Measurements from ENCODE around the gene SNAPC2. TPM values are rescaled to one million over a fixed set of nuclear protein-coding genes. Genes with fewer than 3 reads are reported as not detected.
"Not testable (repeated sequence)": the region's sequence is repeated elsewhere in the genome, so short reads cannot be mapped to it uniquely, and the experiment has no call there.

The SNAPC2 gene
- total and polyA plus RNA-seq, 12 donors, result 8.2 to 38.2 (median 20.9) TPM

- intact Hi-C loops (cut with DNase I), result loop anchor here in 1 of 2 donors (10.0 kb wide), 1 partner anchor 302 kb away; no protein-coding TSS in a partner anchor
- 4 to 12% (median 6%) methylated on average over 3 of the region's 3 CpGs for WGBS, 4 donors
- TF ChIP-seq CTCF (IDR thresholded peaks at IDR 0.05), result no peak
- TF ChIP-seq POLR2A (IDR thresholded peaks at IDR 0.05), result no peak
- no peaks in the 10 kb centered on the region for H3K27me3 ChIP-seq
- H3K4me3 ChIP-seq, result no peak overlapping the region
- H3K36me3 ChIP-seq (replicated peaks in 1 of 2), result no peaks in the 10 kb centered on the region
- H3K4me1 ChIP-seq (replicated peaks in 1 of 2), result no peaks in the 10 kb centered on the region
- no peak overlapping the region for H3K27ac ChIP-seq
- peak in 1 of 7 donors; percentile 21 for DNase-seq
- no peaks in the 10 kb centered on the region for H3K9me3 ChIP-seq (replicated peaks in 1 of 3)
Observed at GRCh38 chr19:7953060-7953459, 32.9 kb downstream of the SNAPC2 start.

- Histone ChIP-seq H3K4me3 (no peak overlapping the region), H3K27me3 (no peaks in the 10 kb centered on the region), H3K27ac (no peak overlapping the region), H3K4me1 (replicated peaks in 1 of 2) (no peaks in the 10 kb centered on the region), H3K9me3 (replicated peaks in 1 of 3) (no peaks in the 10 kb centered on the region), H3K36me3 (replicated peaks in 1 of 2) (no peaks in the 10 kb centered on the region)
- TF ChIP-seq POLR2A (IDR thresholded peaks at IDR 0.05), result no peak
- no peak for TF ChIP-seq CTCF (IDR thresholded peaks at IDR 0.05)
- WGBS, 4 donors, result 67 to 76% (median 72%) methylated on average over 7 of the region's 7 CpGs
- no peak for DNase-seq
- intact Hi-C loops (cut with DNase I), result loop anchor here in 1 of 2 donors (10.0 kb wide), 1 partner anchor 301 kb away; no protein-coding TSS in a partner anchor
Observed at GRCh38 chr19:7953576-7953975, 33.4 kb downstream of the SNAPC2 start.

DNA sequence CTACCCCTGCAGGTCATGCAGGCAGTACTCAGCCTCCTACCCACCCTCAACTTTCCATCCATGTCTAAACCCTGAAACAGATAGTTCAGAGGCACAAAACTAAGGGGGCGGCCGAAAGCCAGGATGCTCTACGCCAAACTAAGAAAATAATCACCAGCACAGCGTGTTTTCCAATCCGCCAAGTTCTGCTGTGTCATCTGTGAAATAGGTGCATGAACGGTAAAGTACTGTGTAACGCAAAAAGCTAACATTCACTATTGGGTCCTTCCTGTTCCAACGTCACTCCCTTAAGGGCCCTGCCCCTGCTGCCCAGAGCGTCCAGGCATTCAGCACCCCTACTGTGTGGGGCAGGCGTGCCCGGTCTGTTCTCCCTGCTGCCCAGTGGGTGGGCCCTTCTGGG lies 35.6 kb downstream of the SNAPC2 start:
- no peak for DNase-seq
- WGBS, 4 donors, result 75 to 88% (median 83%) methylated on average over 11 of the region's 11 CpGs

GRCh38 chr19:7959211-7959610 lies 39.1 kb downstream of the SNAPC2 start:
- no peak for TF ChIP-seq CTCF (IDR thresholded peaks at IDR 0.05)
- no peak for TF ChIP-seq POLR2A (IDR thresholded peaks at IDR 0.05)
- intact Hi-C loops (cut with DNase I), result loop anchor here in 1 of 2 donors (10.0 kb wide), 1 partner anchor 296 kb away; no protein-coding TSS in a partner anchor
- 59 to 71% (median 66%) methylated on average over 6 of the region's 6 CpGs for WGBS, 4 donors
- no peak for DNase-seq
- Histone ChIP-seq H3K27ac (no peak overlapping the region), H3K4me1 (replicated peaks in 1 of 2) (no peaks in the 10 kb centered on the region), H3K9me3 (replicated peaks in 1 of 3) (no peaks in the 10 kb centered on the region), H3K4me3 (no peak overlapping the region), H3K27me3 (no peaks in the 10 kb centered on the region), H3K36me3 (replicated peaks in 1 of 2) (peaks cover 0 to 36% of the 10 kb centered on the region in 2 donors)

More for the DNA sequence above, 35.6 kb downstream of the SNAPC2 start:
- H3K36me3 ChIP-seq (replicated peaks in 1 of 2), result peaks cover 0 to 4% of the 10 kb centered on the region in 2 donors
- intact Hi-C loops (cut with DNase I), result loop anchor here in 1 of 2 donors (10.0 kb wide), 1 partner anchor 299 kb away; no protein-coding TSS in a partner anchor
- no peak overlapping the region for H3K4me3 ChIP-seq
- TF ChIP-seq POLR2A (IDR thresholded peaks at IDR 0.05), result no peak
- no peak for TF ChIP-seq CTCF (IDR thresholded peaks at IDR 0.05)
- H3K4me1 ChIP-seq (replicated peaks in 1 of 2), result no peaks in the 10 kb centered on the region
- H3K9me3 ChIP-seq (replicated peaks in 1 of 3), result no peaks in the 10 kb centered on the region
- no peak overlapping the region for H3K27ac ChIP-seq
- H3K27me3 ChIP-seq, result no peaks in the 10 kb centered on the region

- H3K4me3 ChIP-seq; H3K4me1 ChIP-seq (replicated peaks in 1 of 2); intact Hi-C loops (cut with DNase I); H3K9me3 ChIP-seq (replicated peaks in 1 of 3); DNase-seq; H3K27me3 ChIP-seq; H3K27ac ChIP-seq: not testable (repeated sequence)
- 92 to 100% (median 95%) methylated on average over 2 to 4 of the region's 4 CpGs for WGBS, 4 donors
- H3K36me3 ChIP-seq (replicated peaks in 1 of 2), result peaks cover 0 to 53% of the 10 kb centered on the region in 2 donors
Observed at GRCh38 chr19:7961082-7961481, 40.9 kb downstream of the SNAPC2 start.

All from adrenal gland (tissue), 12 donors.